GM19438 (cell line): ENCODE measurements around the gene FNDC5.
A peak's percentile ranks its signal among the peaks of the same experiment; 100 is the strongest.

Experiments
- ATAC-seq: cut with Tn5 transposase; IDR thresholded peaks from one replicate; pipeline ENCODE4 v1.9.1; 2021; ENCODE audit warnings: low read depth; ENCODE audit not compliant: unreplicated experiment

FNDC5 gene

DNA sequence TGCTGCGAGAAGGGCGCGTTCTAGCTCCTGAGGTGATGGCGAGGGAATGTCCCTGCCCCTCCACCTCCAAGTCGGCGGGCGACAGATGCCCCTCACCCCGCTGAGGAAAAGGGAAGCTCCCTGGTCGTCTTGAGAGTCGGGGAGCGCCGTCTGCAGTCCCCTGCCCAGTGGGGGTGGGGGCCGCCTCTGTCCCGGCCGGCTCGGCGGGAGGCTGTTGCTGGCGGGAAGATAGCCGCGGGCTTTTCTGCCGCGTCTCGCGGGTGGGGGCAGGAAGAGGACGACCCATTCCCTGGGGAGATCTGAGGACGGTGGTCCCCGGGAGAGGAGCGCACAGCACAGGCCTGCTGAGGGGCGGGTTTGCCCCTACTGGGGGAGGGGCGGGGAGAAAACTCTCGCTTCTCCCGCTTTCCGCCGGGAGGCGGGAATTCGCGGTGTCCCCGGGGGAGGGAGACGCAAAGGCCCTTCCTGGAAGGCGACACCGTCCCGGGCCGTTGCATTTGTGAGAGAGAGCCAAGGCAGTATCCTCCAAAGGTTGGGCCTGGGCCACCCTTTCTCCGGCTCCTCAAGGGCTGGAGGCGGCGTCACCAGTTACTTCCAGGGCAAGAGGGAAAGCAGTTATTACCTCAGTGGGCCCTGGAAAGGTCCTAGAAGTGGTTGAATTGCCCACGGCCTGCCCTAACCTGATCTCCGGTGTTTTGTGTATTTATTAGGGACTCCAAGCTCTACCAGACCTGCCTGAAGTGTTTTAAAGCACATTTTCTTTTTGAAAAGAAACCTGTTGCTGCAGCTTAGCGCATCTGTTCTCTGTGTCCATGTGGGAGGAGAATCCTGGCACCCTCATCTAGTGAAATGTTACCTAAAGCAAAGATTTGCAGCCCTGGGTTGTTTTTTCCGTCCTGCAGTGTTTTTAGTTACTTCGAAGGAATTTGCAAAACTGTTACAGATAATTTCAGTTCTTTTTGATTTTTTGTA lies 52.6 kb downstream of the FNDC5 start:
- peak; percentile 4 for ATAC-seq

DNA sequence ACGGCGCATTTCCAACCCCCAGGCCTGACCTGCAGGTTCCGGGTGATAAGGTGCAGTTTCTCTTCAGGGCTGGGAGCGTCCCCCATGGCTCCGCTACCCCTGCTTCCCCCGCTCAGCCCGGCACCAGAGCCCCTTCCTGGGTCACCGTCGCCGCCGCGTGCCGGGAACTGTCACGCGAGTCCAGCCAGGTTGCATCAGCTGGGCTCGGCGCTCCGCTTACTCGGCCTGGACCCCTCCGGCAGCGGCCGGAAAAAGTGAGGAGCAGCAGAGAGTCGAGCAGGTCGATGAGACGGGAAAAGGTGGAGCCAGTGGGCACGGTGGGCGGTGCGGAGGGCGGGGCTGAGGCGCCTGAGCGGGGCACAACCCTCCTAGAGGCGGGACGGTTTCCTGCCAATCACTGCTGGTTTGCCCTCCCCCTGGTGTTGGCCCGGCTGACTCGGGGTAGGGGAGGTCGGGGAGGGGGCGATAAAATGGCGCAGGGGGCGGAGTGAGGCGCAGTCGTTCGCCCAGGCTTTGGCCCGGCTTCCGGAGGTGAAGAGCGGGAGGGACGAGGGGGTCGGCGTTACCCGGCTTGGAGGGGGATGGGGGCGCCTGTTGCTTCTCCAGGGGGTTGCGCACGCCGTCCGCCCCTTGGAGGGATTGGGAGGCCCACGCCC lies 53.4 kb downstream of the FNDC5 start, which contains the start of the genes S100PBP and YARS1:
Gene S100PBP, plus strand, starts transcription at position 495 of the 656 bp plus-strand sequence. CDS start 8,447 bp downstream, outside the sequence.
Gene YARS1, minus strand, starts transcription at position 200 of the 656 bp plus-strand sequence. Its CDS starts 114 bp downstream, at position 86.
- peak; percentile 86 for ATAC-seq

DNA sequence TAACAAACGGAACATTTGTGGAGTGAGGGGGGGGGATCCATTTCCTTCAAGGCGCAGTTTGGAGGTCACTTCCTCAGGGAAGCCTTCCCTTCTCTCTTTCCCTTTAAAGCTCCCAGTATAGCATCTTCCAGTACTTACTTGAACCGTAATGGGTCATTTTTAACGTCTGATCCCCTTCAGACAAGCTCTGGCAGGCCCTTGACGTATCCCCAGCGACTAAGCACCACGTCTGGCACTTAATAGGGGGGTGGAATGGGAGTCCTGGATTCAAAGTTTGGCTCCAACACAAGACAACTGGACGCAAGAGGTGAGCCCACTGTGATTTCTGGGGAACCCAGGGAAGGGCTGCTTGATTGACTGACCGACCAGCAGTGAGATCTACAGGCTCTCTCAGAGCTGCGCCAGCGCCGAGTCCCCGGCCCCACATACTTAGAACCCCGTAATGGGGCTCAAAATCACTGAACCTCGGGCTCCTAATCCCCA lies 54.0 kb downstream of the FNDC5 start:
- ATAC-seq = no peak

DNA sequence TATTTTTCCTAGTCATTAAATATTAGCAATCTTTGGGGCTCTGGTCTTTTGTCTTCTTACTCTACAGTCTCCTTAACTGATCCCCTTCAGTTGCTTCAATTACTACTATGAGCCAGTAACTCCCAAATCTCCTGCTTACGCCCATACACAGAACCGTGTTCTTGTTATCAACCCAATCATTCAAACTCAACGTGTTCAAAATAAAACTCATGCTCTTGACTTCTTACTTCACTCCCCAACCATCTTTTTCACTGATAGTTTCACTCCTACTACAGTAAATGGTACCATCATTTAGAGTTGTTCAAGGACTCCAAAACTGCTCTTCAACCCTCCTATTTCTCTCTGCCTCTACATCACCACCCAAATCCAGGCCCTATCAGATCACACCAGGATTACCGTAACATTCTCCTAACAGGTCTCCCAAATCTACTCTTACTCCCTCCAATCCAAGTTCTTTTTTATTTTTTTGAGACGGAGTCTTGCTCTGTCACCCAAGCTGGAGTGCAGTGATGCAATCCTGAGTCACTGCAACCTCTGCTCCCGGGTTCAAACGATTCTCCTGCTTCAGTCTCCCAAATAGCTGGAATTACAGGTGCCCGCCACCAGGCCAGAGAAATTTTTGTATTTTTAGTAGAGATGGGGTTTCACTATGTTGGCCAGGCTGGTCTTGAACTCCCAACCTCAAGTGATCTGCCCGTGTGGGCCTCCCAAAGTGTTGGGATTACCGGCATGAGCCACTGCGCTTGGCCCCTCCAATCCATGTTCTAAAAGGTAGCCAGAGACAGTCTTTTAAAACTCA lies 56.6 kb downstream of the FNDC5 start:
- no peak for ATAC-seq
